M059J (cell line): ENCODE results near the gene XBP1. TPM values are rescaled to one million over a fixed set of nuclear protein-coding genes. Genes with fewer than 3 reads are reported as not detected.

Source experiments
- total RNA-seq: library from RNA; depleted of rRNA; stranded (reverse); fragments of >200 nt; shearing (Covaris generic); gene quantifications from 2 replicates; pipeline ENCODE4 v1.2.3, GENCODE V29; 2014; rRNA removed

Gene XBP1
- total RNA-seq, 1 experiment from 2014 or later = 177 TPM

Other genes starting within 250 kb of the XBP1 start
- 8.7 and 13.9 TPM in 2 replicates for gene TTC28, start 120.7 kb downstream of the XBP1 start, total RNA-seq
- gene CHEK2, start 58.7 kb downstream of the XBP1 start, total RNA-seq = 18.4 and 44.7 TPM in 2 replicates
- gene HSCB, start 58.5 kb downstream of the XBP1 start, total RNA-seq = 26.8 and 49.8 TPM in 2 replicates
- gene CCDC117, start 27.9 kb downstream of the XBP1 start, total RNA-seq = 24.4 and 35.2 TPM in 2 replicates
- 2.5 and 5.1 TPM in 2 replicates for gene ZNRF3, start 83.0 kb upstream of the XBP1 start, total RNA-seq